NCI-H345 (cell line): ENCODE measurements around the gene FAM111A.

Experiments
- DNase-seq: peaks from one replicate; lab custom pipeline; 2025; lab: John Stamatoyannopoulos, UW

The FAM111A gene

DNA sequence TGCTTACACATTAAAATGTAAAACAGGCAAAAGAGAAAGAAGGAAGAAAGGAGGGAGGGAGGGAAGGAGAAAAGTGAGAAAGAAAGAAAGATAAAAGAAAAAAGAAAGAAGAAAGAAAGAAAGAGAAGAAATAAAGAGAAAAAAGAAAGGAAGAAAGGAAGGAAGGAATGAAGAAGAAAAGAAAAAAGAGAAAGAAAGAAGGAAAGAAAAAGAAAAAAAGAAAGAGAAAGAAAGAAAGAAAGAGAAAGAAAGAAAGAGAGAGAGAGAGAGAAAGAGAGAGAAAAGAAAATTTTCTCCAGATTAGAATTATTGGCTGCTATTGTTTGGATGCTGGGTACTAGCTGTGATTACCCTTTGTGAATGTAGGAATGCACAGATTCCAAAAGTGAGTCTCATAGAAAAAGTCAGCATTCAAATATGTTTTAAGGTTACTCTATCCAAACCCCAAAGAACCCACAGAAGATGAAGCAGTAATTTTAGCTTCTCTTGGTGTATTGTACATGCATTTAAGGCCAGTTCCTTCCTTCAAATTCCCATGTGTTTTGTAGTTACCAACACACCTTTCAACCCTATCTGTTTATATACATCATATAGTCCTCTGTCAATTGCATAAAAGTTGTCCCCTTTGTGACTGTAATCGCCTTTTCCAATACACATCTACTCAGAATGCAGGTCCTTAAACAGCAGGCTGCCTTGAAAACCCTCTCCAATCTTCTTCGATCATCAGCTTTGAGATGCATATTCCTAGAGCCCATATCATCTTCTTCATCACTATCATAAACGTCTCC lies 789 bp upstream of the FAM111A start:
- no peak for DNase-seq

DNA sequence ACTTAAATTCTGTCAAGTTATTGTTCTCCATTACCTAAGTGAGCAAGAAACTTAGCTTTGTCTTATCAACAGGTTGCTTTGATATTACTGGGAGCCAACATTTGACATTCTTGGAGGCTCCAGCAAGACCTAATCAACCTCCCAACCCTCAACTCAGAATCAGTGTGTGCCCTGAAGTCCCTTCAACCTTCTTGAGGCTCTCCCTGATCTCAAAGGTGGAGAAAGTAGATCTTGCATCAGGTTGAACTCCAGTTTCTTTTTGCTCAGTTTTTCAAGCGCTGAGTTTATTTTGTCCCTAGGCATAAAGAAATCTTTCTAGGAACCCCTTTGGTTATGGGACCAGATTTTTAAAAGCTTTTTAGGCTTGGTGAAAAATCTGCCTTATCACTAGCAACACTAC lies 1.4 kb downstream of the FAM111A start:
- DNase-seq, result no peak

DNA sequence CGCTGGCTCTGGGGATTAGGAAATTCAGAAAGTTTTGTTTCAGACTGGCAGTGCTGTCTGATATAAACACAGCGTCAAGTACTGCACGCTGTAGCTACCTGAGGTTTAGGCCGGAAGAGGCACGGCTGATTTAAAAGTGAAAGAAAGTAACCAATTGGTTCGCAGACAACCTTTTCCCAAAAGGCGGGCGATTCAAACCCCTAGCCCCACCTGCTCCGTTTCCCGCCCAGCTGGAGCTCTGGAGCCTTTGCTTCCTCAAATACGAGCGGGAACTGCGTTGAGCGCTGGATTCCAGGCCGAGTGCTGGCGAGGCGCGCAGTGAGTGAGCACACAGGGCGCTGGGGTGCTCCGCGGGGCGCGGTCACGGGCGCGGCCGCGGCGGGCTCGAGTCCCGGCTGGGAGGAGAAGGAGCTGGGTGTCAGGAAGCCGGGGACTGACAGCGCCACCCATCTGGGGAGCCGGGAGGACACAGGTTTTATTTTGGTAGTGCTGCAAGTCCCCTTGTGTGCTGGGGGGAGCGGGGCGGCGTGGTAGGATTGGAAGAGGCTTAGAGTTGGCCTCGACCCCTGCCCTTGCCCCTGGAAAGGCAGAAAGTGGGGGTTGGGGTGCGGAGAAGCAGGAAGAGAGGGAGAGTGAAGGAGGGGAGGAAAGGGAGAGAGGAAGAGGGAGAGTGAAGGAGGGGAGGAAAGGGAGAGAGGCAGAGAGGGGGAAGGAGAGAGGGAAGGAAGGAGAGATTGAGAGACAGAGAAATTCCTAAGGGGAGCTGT lies 2.1 kb downstream of the FAM111A start:
- DNase-seq, result peak; percentile 94

DNA sequence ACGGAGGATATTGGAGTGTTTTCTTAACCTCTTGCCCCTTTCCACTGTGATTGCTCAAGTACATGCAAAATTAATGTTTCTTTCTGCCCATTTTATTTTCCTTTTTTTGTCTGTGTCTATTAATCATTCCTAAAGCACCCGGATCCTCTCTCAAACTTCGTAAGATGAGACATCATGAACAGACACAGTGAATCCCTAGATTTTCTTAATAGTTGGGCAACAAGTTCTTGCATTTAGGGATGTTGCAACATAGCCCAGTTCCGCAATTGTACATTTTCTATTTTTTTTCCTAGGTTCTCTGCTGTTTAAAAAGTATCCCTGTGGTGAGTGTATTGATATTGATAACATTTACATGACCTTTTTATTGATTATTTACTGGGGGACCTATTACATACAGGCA lies 2.9 kb downstream of the FAM111A start:
- no peak for DNase-seq

DNA sequence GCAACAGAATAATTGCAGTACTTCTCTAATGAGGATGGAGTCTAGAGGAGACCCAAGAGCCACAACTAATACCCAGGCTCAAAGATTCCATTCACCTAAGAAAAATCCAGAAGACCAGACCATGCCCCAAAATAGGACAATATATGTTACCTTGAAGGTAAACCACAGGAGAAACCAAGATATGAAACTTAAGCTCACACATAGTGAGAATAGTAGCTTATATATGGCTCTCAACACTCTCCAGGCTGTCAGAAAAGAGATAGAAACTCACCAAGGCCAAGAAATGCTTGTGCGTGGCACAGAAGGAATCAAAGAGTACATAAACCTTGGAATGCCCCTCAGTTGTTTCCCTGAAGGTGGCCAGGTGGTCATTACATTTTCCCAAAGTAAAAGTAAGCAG lies 9.1 kb downstream of the FAM111A start:
- DNase-seq, result no peak

DNA sequence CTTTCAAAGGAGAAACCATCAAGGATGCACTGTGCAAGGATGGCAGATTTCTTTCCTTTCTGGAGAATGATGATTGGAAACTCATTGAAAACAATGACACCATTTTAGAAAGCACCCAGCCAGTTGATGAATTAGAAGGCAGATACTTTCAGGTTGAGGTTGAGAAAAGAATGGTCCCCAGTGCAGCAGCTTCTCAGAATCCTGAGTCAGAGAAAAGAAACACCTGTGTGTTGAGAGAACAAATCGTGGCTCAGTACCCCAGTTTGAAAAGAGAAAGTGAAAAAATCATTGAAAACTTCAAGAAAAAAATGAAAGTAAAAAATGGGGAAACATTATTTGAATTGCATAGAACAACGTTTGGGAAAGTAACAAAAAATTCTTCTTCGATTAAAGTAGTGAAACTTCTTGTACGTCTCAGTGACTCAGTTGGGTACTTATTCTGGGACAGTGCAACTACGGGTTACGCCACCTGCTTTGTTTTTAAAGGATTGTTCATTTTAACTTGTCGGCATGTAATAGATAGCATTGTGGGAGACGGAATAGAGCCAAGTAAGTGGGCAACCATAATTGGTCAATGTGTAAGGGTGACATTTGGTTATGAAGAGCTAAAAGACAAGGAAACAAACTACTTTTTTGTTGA lies 9.8 kb downstream of the FAM111A start:
- no peak for DNase-seq

DNA sequence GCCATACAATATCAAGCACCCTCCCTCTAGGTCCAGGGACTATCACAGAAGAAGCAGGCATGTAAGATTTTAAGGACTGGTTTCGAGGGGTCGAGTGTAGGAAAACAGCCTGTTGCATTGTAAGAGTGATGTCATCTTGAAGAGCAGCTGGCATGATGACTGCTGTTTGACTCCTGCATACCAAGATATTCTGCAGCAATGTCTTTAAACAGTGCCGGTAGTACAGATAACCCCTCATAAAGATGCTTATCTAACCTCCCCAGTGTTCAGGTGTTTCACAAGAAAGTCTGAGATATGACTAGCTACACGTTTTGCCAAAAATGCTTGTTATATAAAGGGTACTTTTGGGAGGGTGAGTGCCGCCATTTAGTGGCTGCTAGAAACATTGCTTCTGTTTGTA lies 12.0 kb downstream of the FAM111A start:
- no peak for DNase-seq

DNA sequence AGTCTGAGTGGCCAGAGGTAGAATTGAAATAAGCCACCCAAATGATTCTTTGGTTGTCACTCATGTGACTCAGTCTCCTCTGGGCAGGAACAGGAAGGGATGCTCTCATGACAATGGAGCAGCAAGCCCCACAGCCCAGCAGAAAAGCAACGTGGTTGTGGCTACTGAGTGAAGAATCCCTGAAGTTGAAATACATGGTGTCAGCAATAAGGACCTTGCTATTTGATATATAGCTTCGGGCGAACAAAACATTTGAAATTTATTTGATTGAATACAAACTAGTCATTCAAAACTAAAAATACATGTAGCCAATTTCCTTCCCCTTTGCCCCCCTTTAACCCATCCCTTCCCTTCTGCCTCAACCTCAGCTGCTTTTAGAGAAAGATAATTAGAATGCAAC lies 14.8 kb downstream of the FAM111A start:
- DNase-seq, result no peak

DNA sequence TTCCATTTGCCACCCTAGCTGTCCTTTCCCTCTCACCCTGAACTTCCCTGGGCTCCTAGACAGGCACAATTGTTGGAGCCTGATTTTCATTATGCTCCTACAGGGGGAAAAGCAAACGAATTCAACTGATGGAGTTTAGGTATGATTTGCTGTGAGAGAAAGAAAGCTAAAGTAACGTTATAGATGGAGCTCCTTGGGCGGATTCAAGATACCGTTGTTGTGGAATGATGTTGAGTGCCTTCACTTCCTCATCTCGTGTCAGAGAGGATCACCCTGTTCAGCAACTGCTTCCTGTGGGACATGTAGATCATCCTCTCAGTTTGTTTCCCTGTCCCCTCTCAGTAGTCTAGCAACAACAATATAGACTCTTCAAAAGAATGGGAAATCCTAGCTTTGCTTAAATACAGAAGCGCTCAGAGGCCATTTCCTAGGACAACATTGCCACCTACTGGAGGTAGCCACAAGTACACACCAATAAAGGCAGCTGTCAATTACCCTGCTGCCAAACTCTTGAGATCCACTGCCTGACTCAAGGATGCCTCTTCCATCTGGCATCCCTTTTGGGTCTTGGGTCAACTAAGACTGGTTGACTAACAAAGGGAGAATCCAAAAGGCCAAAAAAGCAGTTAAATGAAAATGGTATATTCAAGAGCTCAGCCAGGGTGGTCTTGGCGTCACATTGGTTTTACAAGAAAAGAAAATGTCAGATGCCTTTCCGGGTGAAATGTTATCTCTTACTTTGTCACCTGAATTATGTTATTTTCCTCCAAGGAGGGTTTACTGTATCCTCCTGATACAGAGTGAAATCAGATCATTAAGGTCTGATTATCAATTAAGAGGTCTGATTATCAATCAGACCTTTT lies 15.8 kb downstream of the FAM111A start:
- peak; percentile 68 for DNase-seq

DNA sequence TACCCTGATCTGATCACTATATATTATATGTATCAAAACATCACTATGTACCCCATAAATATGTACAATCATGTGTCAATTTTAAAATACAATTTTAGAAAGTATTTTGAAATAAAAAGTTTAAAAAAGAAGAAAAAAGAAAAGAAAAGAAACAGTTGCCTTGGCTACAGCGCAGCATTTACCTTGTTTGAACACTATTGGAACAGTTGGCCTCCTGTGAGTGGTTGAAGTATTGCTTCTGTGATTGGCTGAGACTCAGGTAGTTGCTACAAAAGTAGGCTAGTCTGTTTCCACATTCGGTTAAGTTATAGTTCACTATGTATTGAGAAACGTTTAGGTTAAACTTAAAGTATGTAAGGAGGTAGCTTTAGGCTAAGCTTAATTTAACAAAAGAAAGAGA lies 21.4 kb downstream of the FAM111A start:
- DNase-seq, result no peak

DNA sequence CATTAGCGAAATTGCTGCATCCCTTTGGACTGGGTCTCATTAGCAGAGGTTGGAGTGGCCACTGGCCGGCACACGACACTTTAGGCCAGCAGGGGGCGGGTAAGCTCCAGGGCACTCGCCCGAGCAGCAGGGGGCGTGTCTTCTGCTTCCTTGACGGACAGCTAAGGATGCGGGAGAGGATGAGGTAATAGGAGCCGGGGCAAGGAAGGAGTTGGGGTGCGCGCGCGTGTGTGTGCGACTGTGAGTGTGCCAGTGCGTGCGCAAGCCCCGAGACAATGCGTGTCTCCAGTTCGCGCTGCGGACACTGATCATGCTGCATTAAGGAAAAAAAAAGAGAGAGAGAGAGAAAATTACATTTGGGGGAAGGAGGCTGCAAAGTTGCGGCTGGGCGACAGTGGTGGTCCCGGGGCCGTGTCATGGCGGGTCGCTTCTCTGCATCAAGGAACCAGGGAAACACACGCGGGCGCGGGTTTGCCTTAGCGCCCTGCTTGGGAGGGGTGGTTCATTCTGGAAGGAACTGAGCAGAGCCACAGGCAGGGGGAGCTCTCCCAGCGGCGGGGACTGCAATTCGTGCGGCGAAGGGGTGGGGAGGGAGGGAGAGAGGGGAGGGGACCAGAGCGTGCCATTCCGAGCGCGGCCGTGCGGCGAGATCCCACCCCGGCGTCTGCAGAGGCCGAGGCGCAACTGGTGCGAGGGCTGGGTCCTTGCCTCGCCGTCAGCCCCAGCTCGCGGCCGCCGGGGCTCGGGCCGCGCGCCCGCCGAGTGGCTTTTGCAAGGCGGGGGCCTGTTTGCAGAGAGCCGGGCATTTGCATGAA lies 29.1 kb downstream of the FAM111A start, which contains the start of gene DTX4:
Gene DTX4 (plus strand): TSS at position 625 of the 815 bp plus-strand sequence. CDS start 464 bp downstream, outside the sequence.
- DNase-seq, result peak; percentile 92

DNA sequence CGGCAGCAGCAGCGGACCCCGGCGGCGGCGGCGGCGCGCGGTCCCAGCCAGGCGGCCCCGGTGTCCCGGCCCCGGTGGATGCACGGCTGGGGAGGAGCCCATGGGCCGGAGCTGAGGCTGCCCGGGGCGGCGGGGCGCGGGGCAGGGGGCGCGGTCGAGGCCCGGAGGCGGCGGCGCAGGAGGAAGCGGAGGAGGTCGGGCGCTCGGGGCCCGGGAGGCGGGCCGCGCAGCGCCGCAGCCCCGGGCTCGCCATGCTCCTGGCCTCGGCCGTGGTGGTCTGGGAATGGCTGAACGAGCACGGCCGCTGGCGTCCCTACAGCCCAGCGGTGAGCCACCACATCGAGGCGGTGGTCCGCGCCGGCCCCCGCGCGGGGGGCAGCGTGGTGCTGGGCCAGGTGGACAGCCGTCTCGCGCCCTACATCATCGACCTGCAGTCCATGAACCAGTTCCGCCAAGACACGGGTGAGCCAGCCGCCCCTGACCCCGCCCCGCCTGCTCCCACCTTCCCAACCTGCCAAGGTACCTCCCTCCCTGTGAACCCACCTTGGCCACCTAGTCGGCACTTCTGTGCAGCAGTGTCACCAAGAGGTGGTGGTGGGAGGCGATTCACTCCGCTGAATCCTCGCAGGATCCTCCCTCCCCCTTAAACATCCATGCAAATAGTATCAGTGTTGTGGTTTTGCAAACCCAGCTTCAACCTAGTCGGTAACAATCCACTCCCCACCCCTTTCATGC lies 29.9 kb downstream of the FAM111A start:
- DNase-seq, result peak; percentile 22

DNA sequence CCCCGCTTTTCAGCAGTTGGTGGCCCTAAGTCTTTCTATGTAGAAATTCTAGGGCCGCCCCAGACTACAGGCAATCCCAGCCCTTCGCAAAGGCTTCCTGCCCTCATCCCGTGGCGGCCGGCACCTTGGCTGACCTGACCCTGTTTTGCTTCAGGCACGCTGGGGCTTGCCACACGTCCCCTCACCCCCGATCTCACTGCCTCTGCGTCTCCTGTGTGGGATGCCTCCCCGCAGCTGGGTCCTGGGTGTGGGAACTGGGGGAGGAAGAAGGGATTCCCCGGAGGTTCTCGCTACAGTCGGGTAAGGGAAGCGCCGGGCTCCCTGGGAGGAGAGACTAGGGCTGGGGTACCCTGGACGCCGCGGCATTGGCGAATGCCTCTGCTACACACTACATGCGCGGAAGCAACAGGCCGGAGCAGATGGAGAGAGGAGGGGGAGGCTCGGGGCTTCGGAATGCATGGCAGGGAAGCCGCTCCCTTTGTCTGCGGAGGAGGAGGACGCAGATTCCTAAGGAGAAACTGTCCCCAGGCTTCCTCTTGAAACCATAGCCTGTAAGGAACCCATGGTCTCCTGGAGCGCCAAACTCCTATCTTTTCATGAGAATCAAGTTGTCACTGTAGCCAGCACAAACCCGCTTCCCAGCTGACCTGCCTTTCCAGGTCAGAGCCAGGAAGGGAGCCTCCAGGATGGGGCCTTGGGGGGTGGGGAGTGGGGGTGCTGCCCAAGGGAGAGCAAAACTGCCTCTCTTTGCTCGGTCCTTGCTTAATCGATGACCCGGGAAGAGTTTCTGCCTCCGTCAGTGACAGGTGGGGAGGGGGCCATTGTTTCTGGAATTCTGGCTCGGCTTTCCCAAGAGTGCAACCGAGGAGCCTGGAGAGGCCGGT lies 30.7 kb downstream of the FAM111A start:
- no peak for DNase-seq

DNA sequence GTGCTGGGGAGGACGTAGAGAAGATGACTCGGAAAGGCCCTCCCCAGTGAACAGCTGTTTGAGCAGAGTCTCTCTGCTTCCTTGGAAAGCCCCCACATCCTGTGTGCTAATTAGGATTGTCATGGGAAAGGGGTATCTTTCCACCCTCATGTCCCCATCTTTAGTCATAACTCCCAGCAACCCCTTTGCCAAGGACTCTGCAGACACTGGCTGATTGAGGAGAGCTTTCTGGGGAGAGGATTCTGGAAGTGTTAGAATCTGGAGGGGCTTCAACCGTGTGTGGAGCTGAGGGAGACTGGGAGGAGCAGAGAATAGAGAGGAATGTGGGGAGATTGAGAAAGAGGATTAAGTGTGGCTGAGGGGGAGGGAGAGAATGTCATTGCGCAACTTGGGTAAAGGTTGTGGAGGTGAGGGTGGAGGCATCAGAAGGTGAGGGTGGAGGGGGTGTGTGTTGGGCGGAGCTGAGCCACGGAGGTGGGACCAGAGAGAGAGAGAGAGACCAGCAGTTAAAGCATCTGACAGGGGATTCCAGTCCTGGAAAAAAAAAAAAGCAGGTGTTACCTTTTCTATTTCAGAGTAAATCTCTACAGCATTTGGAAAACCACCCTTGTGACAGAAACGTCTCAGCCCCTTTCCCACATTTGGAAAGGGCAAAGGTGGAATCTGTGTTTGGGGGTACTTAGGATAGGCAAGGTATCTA lies 31.5 kb downstream of the FAM111A start:
- DNase-seq, result no peak

DNA sequence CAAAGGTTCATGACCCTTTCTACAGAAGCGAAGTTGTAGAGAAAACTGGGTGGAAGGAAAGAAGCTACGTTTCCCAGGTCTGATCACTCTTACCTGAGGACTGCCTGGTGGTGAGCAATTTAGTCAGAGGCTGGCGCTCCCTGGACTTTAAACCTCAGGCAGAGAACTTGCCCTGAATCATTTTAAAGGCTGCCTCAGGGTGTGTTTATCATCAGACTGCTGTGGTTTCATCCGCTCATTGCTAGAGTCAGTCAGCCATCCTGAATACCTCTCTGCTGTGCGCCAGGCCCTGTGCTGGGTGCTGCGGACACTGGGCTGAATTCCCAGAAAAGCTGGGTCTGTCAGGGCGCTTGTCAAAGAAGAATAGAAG lies 32.0 kb downstream of the FAM111A start:
- DNase-seq, result no peak

DNA sequence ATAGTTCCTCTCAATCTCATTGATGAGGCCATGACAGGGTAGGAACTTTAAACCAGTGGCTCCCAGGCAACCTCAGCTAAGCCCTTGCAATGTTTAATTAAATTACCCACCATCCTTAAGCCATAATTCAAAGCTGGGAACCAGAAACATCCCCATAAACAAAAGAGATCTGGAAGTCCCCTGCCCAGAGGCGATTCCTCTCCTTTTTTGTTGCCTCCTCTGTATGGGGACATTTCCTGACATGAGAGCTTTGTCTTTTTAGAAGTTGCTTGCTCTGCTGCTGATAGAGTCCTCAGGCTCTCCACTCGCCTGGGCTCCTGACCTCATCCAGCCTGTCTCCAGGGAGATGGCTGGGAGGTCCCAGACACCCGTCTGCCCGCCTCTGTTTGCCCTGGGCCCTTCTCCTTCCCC lies 32.4 kb downstream of the FAM111A start:
- no peak for DNase-seq

DNA sequence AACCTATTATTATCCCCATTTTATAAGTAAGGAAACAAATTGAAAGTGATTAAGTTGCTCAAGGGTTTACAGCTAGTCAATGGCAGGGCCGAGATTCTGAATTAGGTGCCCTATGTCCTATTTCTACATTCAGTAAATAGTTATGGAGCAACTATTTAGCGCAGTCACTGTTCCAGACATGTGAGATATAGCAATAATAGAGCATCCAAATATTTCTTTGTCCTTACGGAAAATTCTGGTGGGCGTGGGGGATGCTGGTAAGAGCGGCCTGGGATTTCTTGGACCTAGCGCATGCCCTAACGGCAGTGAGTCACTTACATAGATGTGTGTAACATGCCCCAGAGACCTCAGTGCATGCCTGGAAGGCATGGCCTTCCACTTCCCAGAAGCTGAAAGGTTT lies 33.7 kb downstream of the FAM111A start:
- DNase-seq, result no peak

DNA sequence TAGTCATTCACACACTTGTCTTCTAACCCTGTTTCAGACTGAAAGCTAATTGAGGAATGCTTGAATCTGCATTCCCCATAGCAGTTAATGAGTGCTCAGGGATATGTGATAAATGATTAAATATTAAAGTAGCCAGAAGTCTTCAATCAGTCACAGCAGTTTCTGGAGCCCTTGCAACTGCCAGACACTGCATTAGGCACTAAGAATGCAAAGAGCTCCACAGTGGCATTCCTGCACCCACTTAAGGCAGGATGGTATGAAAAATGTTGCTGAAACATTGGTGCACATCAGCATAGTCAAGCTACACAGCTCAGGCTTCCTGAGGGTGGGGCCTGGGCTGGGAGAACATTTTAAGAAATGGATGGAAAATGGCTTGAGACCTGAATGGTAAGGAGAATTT lies 35.7 kb downstream of the FAM111A start:
- DNase-seq, result no peak

DNA sequence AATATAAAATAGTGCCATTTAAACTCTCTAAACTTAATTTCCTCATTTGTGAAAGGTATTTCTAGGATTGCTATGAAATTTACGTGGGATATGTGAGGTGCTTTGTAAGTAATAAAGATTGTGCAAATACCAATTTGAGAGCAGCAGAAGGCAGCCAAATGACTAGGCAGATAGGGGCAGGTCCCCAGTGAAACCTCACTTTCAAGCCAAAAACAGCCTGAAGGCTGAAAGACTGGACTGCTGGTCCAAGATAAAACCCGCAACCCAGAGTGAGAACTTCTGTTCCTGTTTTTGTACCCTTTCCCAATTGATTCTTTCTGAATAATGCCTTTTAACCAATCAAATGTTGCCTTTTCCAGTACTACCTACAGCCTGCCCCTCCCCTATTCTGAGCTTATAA lies 36.5 kb downstream of the FAM111A start:
- DNase-seq, result no peak
